HG02938 (cell line): ENCODE data around the gene PTK6.
A peak's percentile ranks its signal among the peaks of the same experiment; 100 is the strongest.

Experiments used
- ATAC-seq: cut with Tn5 transposase; IDR thresholded peaks from one replicate; pipeline ENCODE4 v1.9.1; 2021; ENCODE audit warnings: mild to moderate bottlenecking, moderate library complexity; ENCODE audit not compliant: unreplicated experiment

Gene PTK6

DNA sequence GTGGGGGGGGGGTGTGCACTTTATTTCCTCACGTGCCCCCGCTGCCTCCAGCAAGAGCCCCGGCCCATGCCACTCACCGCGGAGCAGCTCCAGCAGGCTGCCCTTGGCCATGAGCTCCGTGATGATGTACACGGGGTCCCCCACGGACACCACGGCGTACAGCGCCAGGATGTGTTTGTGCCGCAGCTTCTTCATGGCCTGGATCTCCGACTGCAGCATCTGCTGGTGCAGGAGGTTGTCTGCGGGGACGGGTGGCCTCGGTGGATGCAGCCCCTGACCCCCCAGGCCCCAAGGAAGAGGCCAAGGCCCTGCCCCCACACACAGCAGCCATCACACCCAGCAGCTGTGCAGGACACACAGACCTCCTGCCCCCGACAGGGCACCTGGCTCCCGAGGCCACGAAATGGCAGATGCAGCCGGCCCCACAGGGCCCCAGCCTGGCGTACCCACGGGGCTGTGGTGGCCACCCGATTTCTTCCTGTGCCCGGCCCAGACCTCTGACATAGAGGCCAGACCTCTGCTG is 4.7 kb downstream of the PTK6 start:
- ATAC-seq = no peak

DNA sequence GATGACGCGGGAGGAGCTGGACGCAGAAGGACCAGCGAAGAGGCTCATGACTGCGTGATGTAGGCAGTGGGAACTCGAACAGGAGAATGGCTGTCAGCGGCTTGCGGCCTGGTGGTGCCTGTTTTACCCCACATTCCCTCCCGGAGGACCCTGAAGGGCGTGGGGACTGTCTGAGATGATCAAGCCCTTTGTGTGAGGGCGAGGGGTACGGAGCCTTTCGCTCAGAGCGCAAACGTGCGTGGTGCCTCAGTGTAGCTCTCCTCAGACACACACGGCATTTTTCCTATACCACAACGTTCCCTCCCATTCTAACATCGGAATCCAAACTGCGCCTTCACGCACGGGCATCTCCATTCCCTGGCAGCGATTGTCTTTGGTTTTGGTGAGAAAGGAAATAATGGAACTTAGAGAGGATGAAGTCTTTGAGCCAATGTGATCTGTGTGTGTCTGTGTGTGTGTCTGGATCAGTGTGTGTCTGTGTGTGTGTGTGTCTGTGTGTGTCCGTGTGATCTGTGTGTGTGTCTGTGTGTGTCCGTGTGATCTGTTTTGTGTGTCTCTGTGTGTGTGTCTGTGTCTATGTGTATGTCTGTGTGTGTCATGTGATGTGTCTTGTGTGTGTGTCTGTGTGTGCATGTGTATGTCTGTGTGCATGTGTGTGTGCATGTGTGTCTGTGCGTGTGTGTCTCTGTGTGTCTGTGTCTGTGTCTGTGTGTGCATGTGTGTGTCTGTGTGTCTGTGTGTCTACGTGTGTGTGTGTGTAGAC is 5.3 kb downstream of the PTK6 start:
- no peak for ATAC-seq

GRCh38 chr20:63530788-63531160 is 6.4 kb downstream of the PTK6 start:
- ATAC-seq = no peak

DNA sequence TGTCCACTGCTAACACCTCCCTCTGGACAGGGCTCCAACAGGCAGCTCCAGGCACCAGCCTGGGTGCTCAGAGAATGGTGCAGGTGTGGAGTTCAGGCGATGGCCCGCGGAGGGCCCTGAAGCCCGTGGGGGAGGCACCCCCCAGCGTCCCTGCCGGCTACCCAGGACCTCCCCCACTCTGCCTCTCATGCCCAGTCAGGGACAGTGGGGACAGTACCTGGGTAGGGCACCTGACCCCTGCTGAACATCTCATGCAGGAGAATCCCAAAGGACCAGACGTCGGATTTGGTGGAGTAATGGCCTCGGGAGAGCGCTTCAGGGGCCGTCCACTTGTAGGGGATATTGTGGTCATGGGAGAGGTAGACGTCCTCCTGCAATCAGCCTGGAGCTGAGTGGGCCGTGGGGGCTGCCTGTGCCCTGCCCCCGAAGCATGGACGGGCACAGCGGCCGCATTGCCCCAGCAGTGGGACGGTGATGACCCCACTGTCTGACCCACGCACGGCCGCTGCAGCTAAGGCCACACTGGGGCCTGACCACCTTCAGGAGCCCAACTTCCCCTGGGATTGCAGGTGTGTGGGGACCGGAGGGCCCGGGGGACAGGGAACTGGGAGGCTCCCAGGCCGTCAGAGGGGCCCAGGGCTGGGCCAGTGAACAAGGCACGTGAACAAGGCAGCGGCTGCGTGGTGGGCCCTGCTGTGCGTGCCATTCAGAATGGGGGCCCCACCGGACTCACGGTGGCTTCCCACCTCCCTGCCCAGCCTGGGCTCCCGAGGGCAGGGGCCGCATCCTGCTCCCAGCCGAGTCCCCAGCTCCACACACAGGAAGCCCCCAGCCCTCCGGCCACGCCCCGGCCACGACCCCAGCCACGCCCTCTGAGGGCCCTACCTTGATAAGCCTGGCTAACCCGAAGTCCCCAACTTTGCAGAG is 7.1 kb downstream of the PTK6 start:
- no peak for ATAC-seq

DNA sequence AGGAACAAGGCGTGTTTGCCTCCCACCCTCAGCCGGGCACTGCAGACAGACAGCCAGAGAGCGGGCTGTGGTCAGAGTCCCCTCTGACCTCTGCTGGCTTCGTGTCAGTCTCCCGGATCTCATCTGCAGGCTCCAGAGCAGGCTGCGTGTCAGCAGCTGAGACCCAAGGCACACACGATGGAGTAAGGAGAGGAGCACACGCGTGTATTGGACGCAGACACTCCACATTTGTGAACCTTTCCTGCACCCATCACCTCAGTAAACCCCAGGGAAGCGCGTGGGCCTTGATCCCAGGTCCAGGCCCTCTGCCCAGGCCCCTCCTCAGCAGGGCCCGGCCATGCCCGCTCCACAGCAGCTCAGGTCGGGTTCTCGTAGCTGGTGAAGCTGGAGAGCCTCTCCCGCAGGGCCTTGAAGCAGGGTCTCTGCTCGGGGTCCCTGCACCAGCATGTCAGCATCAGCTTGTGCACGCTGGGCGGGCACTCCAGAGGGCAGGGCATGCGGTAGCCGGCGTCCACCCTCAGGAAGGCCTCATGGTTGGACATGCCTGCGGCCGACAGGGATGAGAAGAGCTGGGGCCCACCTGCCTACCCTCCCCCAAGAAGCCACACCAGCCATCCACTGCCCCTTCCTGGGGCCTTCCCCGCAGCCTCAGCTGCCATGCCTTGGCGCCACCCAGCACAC is 7.9 kb downstream of the PTK6 start:
- no peak for ATAC-seq

- no peak for ATAC-seq
Observed at GRCh38 chr20:63527184-63527583, 10.0 kb downstream of the PTK6 start.

DNA sequence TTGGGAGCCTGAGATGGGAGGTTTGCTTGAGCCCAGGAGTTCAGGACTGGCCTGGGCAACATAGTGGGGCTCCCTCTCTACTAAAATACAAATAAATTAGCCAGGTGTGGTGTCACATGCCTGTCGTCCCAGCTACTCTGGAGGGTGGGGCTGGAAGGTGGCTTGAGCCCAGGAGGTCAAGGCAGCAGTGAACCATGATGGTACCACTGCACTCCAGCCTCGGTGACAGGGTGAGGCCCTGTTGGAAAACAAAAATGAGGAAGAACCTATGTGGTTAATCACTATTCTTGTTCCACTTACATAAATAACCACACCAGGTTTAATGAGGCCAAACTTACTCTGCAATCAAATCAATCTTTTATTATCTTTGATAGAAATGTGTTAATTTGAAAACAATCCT is 11.2 kb downstream of the PTK6 start:
- no peak for ATAC-seq

GRCh38 chr20:63525185-63525584 is 12.0 kb downstream of the PTK6 start:
- no peak for ATAC-seq

DNA sequence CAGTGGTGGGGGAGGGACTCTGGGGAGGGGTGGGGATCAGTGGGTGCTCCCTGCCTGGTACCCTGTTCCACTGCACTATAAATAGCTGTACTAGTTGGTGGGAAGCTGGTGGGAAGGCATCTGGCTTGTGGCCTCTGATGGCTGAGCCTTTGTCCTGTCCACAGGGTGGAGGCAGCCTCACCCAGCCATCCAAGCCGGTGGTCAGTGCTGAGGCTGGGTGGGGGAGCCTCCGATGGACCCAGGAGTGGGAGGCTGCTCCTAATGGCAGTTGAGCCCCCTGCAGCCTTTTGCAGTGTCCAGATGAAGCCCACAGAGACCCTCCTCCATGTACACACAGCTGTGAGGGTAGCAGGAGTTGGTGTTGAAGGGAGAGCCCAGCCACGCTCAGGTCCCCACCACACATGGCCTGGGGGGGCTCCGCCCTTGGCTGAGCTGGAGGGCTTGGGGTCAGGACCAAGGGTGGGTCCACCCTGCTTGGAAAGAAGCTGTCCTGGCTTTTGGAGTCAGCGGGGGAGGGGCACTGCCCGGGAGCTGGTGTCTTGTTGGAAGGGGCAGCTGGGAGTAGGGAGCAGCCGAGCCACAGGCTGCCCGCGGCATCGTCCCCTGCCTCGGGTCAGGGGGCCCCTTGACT is 14.1 kb downstream of the PTK6 start:
- ATAC-seq = no peak

DNA sequence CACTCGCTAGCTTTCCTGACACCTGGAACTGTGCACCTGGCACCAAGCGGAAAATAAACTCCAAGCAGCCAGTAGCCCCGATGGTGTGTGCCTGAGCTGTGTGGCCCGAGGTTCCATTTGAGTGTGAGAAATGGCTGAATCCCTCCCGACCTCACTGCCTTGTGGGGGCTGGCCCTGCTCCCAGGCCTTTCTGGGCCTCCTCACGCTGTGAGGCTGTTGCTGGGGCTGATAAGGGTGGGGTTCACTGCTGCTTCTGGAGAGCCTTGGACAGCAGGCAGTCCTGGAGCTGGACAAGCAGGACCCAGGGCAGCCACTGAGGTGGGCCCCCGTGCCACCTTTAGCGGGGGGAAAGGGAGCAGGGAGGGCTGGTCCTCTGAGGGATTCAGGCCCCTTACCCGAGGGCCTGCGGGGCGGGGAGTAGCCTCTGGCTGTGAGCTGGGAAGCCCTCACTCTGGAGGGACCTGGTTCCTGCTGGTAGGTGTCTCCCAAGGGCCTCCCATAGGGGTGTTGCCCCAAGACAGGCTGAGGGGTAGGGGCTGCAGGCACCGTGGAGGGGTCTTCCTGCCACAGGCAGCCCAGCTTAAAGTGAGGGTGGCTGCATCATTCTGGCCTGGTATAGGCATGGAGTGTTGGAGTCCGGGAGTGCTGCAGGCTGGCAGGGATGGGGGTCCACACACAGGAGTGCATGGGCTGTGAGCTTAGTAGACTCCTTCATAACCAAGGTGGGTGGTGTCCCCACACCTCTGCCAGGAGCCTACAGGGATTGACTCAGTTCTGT is 14.9 kb downstream of the PTK6 start:
- ATAC-seq = no peak

DNA sequence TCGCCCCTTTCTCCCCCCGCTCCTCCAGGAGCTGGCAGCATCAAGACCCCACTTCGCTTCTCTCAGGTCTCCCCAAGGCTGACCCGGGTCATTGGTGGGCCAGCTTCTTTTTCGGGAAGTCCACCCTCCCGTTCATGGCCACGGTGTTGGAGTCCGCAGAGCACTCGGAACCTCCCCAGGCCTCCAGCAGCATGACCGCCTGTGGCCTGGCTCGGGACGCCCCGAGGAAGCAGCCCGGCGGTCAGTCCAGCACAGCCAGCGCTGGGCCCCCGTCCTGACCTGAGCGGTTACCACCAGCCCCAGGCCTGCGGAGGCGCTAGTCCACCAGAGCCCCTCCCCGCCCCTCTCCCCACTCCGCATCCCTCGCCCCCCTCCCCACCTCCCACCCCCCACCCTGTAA is 15.6 kb downstream of the PTK6 start:
- ATAC-seq = no peak

- ATAC-seq = peak; percentile 34
Observed at GRCh38 chr20:63520934-63521601, 16.1 kb downstream of the PTK6 start.

- ATAC-seq = peak; percentile 55
Observed at GRCh38 chr20:63520504-63520933, 16.7 kb downstream of the PTK6 start, which contains the start of gene PPDPF. Gene PPDPF (plus strand): TSS chr20:63520765. CDS start chr20:63521309, 544 bp downstream.

DNA sequence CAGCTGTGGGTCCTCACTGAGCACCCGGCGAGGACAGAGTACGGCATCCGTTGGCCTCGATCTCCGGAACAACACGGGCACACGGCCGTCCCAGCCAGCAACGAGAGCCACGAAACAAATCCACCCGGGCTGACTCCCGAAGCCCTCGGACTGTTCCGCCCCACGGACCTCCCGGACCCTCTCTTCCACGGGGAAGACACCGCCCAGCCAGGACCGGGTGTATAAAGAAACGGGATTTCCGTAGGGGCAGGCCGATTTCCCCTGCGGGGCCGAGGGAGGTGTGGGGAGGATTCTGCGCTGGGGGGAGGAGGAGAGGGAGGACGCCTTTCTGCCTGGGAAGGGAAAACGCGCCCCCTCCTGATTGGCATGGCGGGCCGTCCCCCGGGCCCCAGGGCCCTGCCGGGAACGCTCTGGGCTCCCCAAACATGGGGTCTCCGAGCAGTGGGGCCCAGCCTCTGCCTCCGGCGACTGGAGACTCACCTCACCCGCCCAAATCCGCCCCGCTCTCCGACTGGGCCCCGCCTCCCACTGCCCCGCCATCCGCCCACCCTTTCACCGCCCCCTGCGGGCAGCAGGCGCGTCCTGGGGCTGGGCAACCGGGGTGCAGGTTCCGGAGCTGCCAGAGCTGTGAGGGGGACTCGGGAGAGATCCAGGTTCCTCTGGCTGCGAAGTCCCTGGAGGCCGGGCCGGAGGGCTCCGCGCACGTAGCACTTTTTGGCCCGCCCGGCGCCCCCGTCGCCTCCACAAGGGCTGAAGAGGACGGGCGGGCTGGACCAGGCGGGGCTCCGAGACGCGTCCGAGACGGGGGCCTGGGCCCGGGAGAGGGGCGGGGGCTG is 17.3 kb downstream of the PTK6 start:
- peak; percentile 41 for ATAC-seq

DNA sequence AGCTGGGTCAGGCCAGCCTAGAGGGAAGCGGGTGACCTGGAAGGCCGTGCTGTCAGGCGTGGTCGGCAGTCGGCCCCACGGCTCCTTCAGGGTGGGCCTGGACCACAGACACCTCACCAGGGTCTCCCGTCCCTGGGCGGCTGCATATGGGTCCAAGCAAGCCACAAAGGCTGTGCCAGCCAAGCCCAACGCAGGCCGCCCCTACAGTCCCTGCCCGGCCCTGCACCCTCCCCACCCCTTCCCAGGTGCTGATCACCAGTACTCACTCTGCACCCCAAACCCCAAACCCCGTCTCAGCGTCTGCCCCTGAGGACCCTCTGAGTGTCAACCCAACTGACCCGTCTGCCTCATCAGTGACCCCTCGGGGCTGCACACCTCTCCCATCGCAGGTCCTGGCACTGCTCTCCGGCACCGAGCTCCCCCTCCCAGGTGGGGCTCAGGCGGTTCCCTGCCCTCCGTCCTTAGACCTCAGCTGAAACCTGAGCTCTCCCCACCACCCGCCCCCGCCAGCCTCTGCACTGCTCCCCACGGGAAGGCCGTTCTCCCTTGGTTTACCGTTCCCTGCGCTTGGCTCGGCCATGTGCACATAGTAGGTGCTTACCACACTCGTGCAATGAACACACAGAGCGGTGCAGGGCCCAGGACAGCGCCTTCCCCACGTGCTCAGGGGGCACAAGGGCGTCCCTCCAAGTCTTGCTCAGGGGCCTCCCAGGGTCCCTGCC is 18.1 kb downstream of the PTK6 start:
- ATAC-seq = no peak

- ATAC-seq = no peak
Observed at GRCh38 chr20:63518351-63518861, 18.8 kb downstream of the PTK6 start.
